ENCODE data around the gene LRRC2. TPM values are rescaled to one million over a fixed set of nuclear protein-coding genes. Genes with fewer than 3 reads are reported as not detected.

The LRRC2 gene
- total and polyA plus RNA-seq, 2 of the 13 experiments (the other 11 are each of a cell fraction or from before 2014, with no cell fraction given) = 0.27 to 0.58 TPM

DNA sequence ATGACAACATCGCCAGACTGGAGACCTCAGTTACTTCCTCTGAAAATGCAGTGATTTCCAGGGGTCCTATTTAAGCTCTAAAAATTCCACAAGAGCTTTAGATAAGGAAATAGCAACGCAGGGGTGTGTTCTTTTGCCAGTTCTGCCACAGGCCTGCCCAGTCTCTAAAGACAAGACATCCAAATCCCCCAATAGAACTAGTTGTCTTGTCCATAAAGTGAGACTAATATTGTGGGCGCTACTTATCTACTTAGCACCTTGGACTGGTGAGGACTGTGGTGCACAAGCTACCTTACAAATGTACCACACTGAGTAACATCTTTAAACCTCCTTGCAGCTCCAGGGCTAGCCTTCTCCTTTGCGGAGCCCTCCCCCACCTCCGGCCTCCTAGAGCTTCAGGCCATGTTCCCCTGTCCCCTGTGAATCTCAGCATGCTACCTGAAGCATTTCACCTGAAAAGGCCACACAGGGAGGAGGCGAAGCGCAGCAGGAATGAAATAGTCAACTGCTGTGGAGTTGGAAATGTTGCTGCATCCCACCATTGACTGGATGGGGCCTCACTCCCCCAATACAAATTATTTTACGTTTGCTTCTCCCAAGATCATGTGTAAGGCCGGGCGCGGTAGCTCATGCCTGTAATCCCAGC, 9.6 kb upstream of the LRRC2 start:
- H2AFZ ChIP-seq (ENCODE audit: low read length) = no peak overlapping the region
- H3K4me3 ChIP-seq (replicated peaks in 1 of 3; ENCODE audit: insufficient read depth in 1 of 3, low read depth in 2 of 3, low read length in 3 of 3) = no peak overlapping the region
- DNase-seq (ENCODE audit: low spot score) = no peak
- H3K9me3 ChIP-seq (ENCODE audit: low read length) = no peaks in the 10 kb centered on the region
- ChIA-PET POLR2A (interaction anchor here (1.2 to 1.6 kb wide), 2 partner anchors 9 to 17 kb away, joined by 3 to 4 read pairs; no protein-coding TSS in a partner anchor), CTCF (ENCODE audit: low intra/inter-chr PET ratio, low total read pairs) (no interaction called here)
- no TSS peak for BruUV-seq (replicated peaks)
- no peak for FAIRE-seq
- peaks cover 66% of the 10 kb centered on the region for H3K4me1 ChIP-seq (ENCODE audit: insufficient read depth, low read length)
- in situ Hi-C loops (cut with HindIII; ENCODE audit: extremely low pct_ligation_motif_present, low pct_unique_long_range_greater_than_20kb) (no loop called here), intact Hi-C loops (cut with micrococcal nuclease; ENCODE audit: unreplicated experiment) (no loop called here)
- 94% methylated on average over 11 of the region's 11 CpGs for WGBS (ENCODE audit: low lambda C conversion rate)
- H4K20me1 ChIP-seq (ENCODE audit: insufficient read depth, low read length) = no peaks in the 10 kb centered on the region
- H3K79me2 ChIP-seq (ENCODE audit: insufficient read depth, low read length) = no peaks in the 10 kb centered on the region
- no peak for ATAC-seq
- no peak overlapping the region for H3K9ac ChIP-seq (ENCODE audit: insufficient read depth, low read depth, low read length)
- no peaks in the 10 kb centered on the region for H3K27me3 ChIP-seq (ENCODE audit: control insufficient read depth in 1 of 2, insufficient read depth in 2 of 2, low read length in 2 of 2)
- H3K36me3 ChIP-seq (replicated peaks in 1 of 2; ENCODE audit: control insufficient read depth in 1 of 2, insufficient read depth in 2 of 2, low read length in 2 of 2) = no peaks in the 10 kb centered on the region
- TF ChIP-seq MTF2 (CRISPR knock-in tag; IDR thresholded peaks at IDR 0.05; ENCODE audit: borderline replicate concordance) = no peak
- no peak for TF ChIP-seq ZKSCAN1 (IDR thresholded peaks at IDR 0.05; ENCODE audit: low read length)
- no peak for TF ChIP-seq GPN1 (CRISPR knock-in tag; IDR thresholded peaks at IDR 0.05; ENCODE audit: borderline replicate concordance)
- TF ChIP-seq, protein P1, sequence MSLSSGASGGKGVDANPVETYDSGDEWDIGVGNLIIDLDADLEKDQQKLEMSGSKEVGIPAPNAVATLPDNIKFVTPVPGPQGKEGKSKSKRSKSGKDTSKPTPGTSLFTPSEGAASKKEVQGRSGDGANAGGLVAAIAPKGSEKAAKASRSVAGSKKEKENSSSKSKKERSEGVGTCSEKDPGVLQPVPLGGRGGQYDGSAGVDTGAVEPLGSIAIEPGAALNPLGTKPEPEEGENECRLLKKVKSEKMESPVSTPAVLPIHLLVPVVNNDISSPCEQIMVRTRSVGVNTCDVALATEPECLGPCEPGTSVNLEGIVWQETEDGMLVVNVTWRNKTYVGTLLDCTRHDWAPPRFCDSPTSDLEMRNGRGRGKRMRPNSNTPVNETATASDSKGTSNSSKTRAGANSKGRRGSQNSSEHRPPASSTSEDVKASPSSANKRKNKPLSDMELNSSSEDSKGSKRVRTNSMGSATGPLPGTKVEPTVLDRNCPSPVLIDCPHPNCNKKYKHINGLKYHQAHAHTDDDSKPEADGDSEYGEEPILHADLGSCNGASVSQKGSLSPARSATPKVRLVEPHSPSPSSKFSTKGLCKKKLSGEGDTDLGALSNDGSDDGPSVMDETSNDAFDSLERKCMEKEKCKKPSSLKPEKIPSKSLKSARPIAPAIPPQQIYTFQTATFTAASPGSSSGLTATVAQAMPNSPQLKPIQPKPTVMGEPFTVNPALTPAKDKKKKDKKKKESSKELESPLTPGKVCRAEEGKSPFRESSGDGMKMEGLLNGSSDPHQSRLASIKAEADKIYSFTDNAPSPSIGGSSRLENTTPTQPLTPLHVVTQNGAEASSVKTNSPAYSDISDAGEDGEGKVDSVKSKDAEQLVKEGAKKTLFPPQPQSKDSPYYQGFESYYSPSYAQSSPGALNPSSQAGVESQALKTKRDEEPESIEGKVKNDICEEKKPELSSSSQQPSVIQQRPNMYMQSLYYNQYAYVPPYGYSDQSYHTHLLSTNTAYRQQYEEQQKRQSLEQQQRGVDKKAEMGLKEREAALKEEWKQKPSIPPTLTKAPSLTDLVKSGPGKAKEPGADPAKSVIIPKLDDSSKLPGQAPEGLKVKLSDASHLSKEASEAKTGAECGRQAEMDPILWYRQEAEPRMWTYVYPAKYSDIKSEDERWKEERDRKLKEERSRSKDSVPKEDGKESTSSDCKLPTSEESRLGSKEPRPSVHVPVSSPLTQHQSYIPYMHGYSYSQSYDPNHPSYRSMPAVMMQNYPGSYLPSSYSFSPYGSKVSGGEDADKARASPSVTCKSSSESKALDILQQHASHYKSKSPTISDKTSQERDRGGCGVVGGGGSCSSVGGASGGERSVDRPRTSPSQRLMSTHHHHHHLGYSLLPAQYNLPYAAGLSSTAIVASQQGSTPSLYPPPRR (CRISPR knock-in tag; IDR thresholded peaks at IDR 0.05; ENCODE audit: borderline replicate concordance) = no peak
- TF ChIP-seq XBP1 (CRISPR knock-in tag; IDR thresholded peaks at IDR 0.05) = no peak
- H3K4me2 ChIP-seq (ENCODE audit: low read depth, low read length) = no peak overlapping the region
- no peak overlapping the region for H3K27ac ChIP-seq (ENCODE audit: extremely low read length, insufficient read depth, low read length)

Data from HepG2 (cell line).